GM18873 (cell line): ENCODE measurements around the gene RABAC1.
"Not testable (repeated sequence)": the region's sequence is repeated elsewhere in the genome, so short reads cannot be mapped to it uniquely, and the experiment has no call there.

Experiments used
- ATAC-seq: cut with Tn5 transposase; IDR thresholded peaks from one replicate; pipeline ENCODE4 v1.9.1; 2021; ENCODE audit warnings: mild to moderate bottlenecking, moderate library complexity, moderate number of reproducible peaks; ENCODE audit not compliant: unreplicated experiment, low FRiP score

RABAC1 gene

DNA sequence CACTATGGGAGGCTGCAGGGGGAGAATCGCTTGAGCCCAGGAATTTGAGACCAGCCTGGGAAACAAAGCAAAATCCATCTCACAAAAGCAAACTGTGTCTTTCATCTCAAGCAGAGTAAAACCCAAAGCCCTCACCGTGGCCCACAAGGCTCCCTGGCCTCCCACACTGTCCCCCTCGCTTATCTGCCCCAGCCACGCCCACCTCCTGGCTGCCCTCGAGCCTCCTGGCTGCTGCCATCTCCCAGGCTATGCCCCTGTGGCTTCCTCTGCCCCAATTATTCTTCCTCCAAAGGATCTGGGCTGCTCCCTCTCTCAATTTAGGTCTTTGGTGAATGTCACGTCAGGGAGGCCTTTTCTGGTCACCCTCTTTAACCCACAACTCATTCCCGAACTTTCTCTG lies 3.6 kb downstream of the RABAC1 start:
- no peak for ATAC-seq

DNA sequence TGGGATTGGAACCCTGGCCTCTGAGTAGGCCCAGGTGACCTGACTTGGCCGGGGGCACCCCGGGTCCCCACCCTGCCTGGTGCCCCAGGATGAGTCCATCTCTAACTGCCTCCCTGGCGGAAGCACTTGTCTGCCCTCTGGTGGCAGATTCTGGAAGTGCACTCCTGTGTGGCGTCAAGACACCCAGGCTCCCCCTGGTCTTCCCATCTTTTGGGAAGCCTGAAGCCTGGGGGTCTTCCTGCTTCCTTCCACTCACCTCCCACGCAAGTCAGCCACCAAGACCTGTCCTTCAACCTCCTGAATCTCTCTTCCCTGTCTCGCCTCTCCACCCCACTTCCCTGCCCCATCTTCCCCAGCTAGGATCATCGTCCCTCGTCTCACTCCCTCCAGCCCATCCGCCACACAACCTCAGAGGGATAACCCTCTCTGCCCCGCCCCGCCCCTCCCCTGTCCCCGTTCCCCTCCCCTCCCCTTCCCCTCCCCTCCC lies 7.4 kb downstream of the RABAC1 start:
- no peak for ATAC-seq

DNA sequence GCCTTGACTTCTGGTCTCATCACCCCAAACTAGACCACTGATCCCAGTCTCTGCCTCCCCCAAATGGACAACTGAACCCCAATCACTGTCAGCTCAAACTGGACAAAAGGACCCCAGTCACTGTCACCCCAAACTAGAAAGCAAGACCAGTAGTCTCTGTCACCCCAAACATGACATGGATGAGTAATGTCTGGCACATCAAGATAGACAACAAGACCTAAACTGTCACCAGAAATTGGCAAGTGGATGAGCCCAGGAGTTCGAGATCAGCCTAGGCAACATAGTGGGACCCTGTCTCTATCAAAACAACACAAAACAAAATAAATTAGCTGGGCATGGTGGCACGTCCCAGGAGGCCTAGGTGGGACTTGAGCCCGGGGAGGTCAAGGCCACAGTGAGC lies 12.0 kb downstream of the RABAC1 start:
- no peak for ATAC-seq

DNA sequence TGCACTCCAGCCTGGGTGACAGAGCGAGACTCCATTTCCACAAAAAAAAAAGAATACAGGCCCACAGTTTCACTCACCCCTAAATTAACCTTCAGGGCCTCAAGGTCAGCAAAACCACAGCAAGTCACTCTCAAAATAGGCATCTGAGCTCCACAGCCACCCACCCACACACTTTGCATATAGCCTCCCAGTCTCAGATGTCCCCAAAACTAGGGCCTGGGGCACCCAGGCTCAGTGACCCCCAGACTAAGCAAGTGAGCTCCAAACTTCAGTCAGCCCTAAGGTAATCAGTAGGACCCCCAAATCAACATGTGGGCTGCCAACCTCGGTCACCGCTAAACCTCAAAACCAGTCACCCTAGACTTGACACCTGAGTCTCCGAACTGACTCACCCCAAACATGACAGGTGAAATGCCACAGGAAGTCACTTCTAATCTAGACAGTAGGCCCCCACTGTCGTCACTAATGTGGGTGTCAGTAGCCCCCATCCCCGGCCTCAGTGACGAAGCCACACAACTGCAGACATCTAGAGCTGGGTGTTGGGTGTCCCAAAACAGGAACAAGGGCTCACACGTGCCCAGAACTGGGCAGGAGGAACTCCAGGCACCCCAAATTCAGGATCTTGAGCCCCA lies 13.9 kb downstream of the RABAC1 start:
- ATAC-seq: peak; percentile 68

DNA sequence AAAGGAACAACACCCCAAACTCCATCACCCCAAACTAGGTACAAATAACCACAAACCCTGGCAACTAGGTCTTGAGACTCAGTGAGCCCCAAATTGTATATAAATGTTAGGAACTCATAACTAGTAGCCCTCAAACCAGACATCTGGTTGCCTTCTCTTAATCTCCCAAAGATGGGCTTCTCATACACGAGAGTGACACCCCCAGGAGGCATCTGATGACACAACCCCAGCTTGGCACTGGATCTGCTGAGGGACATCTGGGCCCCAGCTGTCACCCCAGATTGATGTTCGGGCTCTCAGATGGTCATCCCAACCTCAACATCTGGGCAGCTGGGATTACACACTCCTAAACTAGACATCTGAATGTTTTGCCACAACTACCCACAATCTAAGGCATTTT lies 14.8 kb downstream of the RABAC1 start:
- ATAC-seq: no peak

DNA sequence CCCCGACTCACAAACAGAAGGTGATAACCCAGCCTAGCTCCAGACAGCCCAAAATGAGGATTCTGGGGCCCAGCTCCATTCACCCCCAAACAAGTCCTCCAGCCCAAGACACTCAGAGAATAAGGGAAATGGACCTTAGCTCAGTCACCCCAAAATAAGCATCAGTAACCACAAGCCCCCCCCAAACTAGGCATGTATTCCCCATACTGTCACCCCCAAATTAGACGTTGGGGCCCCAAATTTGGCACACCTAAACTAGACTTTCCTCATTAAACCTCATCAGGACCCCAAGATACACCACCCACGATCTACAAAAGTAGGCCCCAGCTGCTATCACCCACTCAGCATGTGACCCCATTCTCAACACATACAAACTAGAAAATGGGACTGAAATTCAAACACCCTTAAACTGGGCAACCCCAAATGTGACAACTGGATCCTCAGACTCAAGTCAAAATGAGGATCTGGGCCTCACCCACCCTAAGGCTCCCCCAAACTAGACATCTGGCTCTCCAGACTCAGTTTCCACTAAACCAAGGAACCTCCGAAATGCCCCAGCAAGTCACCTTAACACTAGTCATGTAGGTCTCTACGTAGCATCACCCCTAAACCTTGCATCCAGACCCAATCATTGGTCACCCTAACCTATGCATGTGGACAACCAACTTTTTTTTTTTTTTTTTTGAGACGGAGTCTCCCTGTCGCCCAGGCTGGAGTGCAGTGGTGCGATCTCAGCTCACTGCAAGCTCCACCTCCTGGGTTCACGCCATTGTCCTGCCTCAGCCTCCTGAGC lies 17.5 kb downstream of the RABAC1 start:
- ATAC-seq: no peak

DNA sequence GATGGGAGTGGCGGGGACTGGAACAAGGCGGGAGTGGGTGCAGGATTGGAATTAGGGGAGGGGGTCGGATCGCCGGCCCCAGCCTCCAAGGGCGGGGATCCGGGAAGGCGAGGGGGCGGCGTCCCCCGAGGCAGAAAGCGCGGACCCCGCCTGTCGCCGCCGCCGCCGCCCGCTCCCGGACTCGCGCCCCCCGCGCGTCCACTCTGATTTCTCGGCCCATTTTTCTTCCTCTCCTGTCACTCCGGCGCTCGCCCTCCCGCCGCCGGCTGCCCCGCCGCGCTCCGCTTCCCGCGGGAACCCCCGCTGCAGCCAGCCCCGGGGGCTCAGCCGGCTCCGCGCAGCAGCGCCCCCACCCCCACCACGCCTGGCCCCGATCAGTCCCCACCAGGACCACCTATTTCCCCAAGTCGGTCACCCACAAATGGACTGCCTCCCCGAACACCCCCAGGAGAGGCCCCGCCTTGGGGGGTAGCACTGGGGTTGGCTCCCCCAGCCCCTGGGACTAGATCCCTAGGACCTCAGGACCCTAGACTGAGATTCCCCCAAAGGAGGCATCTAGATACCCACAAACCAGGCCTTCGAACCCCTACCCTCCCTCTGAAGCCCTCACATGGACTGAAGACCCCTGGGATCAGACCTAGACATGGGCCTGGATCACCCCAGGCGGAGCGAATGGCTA lies 18.3 kb downstream of the RABAC1 start:
- ATAC-seq: no peak

DNA sequence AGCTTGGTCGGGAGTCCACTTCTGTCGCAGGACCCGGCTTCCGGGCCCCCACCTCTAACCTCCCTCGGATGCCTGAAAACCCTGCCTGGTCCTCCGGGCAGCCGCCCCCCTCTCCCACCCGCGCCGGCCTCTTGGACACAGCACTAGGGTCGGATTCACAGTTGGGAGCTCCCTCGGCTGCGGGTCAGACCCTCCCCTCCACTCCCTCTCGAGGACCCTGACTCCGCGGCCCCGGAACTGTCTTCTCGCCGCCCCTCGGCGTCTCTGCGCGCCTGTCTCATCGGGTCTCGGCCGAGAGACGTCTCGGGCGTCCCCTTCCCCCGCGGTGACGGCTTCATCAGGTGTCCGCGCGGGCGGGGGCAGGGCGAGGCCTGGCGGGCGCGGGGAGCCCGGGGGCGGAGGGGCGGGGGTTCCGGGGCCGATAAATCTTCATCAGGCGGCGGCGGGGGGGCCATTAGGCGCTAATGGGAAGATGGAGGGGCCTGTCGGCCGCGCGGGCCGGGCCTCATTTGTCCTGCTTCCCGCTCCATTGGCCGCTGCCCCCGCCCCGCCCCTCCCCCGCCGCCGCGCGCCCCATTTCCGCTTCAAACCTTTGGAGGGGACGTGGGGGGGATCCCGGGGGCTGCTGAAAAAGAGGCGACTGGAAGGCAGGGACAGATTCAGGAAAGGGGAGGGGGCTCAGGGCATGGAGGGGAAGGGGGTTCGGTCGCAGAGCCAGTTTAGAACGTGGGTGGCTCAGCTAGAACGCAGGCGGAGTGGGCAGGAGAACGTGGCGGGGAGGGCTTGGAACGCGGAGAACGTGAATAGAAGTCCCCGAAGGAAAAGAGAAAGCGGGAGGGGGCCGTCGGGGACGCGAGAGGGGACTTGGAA lies 19.0 kb downstream of the RABAC1 start:
- no peak for ATAC-seq

DNA sequence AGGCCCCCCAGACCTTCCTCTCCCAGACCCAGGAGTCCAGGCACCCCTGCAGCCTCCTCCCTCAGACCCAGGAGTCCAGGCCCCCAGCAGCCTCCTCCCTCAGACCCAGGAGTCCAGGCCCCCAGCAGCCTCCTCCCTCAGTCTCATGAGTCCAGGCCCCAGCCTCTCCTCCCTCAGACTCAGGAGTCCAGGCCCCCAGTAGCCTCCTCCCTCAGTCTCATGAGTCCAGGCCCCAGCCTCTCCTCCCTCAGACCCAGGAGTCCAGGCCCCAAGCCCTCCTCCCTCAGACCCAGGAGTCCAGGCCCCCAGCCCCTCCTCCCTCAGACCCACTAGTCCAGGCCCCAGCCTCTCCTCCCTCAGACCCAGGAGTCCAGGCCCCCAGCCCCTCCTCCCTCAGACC lies 19.9 kb downstream of the RABAC1 start:
- ATAC-seq: not testable (repeated sequence)

DNA sequence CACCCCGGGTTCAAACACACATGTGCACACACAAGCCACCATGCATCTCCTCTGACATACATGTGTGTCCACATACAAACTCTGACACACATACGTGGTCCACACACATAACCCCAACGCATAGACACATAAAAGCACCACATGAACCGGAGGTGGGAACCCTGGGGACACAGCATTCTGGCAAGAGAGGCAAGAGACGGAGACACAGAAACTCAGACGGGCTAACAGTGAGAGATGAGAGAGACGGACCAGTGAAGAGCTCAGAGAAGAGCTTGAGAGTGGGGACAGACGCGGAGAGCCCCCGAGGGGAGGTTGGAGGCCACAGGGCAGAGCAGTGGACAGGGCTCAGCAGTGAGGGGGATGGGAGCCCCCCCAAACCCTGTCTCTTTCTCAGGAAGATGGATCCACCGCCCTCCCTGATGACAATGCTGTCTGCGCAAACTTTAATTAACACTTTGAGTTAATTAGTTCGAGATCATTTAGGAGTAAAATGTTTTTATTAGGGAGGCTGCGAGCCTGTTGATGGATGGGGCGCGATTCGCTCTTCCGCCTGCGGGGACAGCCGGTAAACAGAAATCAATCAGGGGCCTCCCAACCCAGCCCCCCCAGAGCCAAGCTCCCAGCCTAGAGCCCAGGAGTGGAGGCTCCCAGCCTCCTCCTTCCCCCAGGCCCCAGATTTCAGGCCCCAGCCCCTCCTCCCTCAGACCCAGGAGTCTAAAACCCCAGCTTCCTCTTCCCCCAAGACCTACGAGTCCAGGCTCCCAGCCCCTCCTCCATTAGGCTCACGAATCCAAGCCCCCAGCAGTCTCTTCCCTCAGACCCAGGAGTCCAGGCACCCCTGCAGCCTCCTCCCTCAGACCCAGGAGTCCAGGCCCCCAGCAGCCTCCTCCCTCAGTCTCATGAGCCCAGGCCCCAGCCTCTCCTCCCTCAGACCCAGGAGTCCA lies 21.3 kb downstream of the RABAC1 start:
- no peak for ATAC-seq

DNA sequence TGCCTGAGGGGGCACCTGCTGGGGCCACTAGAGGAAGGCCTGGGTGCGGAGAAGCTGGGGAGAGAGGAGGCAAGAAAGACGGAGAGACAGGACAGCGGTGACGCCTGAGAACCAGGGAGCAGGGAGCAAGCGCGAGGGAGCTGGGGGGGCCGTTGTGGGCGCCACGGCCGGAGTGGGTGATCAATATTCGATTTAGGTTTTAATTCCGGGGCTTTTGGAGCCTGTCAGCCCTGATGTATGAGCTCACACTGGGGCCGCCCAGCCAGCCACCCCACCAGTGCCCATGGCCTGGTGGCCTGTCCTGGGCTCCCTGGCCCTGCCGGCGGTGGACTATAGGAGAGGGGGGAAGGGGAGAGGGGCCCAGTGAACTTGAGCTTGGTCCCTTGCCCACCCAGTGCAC lies 22.2 kb downstream of the RABAC1 start:
- ATAC-seq: no peak

DNA sequence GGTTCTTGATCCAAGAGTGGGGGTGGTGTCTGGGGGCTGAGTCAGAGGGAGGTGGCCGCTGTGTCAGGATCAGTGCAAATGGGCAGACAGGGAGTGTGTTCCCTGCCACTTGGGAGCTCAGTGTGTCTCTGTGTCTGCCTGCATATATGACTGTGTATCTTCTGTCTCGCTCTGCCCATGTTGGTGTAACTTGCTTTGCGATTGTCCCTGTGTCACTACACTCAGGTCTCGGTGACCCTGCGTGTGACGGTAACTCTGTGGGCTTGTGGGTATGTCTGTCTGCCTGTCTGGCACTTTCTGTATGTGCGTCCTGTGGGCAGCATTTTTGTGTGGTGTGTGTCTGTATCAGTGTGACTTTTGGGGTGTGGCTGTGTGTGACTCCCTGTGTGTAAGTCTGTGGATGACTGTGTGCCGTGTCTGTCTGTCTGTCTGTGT lies 22.7 kb downstream of the RABAC1 start:
- no peak for ATAC-seq

DNA sequence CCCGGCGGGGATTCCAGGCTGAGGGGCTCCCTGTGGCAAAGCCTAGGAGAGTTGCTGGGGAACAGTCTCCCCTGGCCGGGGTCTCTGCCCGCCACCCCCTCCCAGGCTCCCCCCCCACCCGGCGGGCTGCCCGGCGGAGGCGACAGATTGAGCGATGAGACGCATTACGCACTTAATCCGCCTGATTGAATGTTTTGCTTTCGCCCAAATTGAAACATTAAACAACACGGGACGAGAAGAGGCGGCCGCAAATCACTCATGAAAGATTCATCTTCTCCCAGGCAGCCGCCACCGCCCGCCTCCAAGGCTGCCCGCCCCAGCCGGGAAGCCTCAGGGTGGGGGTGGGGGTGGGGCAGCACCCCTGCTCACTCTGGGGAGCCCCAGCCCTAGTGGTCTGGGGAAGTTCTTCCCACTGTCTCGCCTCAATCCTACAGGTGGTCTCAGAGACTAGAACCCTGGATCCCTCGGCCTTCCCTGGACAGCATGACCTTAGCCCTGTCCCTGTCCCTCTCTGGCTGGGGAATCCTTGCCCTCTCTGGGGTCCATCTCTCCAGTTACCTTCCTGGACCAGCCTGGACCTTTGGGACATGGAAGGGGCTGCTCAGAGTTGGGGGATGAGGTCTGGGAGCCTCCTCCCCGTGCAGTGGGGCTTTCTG lies 23.2 kb downstream of the RABAC1 start:
- no peak for ATAC-seq

DNA sequence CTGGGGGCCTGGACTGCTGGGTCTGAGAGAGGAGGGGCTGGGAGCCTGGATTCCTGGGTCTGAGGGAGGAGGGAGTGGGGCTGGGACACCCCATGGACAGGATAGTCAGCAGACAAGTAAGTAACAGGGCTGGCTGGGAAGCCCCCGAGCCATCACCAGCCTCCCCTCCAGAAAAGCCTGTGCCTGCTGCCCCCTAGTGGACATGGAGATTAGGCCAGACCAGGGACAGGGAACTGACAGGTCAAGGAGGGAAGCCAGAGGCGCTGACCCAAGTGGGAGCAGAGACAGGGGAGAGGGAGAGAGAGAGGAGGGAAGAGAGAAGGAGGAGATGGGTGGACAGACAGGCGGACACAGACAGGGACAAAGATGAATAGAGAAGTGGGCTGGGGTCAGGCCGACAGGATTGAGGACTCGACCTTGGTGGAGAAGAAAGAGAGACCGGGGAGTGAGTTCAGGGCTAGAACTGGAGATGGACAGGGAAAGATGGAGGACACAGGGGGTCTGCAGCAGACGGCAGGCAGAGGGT lies 24.2 kb downstream of the RABAC1 start:
- no peak for ATAC-seq

DNA sequence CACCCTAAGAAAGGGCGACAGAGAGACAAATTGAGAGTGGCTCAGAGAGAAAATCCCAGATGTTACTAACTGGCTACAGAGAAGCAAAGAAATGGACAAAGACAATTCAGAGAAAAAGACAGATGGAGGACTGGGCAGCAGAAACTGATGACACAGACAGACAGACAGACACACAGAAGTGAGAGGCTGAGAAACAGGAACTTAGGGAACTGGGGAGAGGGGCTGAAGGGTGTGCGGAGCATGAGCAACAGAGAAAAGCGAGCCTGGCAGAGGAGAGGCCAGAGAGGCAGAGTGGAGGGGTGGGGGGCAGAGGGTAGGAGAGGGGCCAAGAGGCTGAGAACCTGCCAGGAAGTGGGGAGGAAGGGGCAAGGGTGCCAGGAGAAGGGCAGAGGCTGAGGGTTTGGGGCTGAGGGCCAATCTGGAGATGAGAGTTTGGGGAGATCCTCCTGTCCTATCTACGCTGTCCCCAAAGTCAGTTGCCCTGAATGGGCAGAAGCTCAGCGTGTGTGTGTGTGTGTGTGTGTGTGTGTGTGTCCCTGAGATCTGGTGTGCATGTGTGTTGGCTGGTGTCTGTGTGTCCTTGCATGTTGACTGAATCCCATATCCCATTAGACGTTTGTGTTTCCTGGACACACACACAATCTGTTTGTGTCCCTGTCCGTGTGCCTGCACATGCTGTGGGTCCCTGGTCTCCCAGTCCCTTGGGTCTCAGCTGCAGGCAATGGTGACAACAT lies 25.3 kb downstream of the RABAC1 start:
- no peak for ATAC-seq

DNA sequence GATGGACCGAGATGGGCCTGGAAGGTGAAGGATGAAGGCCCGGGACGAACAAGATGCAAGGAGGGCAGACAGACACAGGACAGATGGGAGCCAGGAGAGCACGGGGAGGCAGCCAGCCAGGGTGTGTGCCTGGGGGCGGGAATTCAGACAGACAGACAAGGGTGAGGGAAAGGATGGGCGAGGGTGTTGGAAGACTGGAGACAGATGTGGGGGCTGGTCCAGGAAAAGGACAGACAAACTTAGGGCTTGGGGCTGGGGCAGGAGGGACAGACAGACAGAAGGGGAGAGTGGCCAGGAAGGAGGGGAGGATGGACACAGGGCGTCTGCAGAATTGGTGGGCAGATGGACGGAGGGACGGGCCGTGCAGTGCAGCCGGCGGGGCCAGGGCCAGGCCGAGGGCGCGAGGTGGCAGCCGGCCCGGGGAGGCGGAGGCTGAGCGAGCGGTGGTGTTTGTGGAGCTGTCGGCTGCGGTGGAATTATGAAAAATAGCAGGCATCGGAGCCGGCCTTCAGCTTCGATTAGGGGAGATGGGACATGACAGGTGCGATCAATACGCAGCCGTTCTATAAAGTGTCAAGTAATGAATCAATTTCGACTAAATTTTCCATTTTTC lies 26.3 kb downstream of the RABAC1 start:
- ATAC-seq: no peak

DNA sequence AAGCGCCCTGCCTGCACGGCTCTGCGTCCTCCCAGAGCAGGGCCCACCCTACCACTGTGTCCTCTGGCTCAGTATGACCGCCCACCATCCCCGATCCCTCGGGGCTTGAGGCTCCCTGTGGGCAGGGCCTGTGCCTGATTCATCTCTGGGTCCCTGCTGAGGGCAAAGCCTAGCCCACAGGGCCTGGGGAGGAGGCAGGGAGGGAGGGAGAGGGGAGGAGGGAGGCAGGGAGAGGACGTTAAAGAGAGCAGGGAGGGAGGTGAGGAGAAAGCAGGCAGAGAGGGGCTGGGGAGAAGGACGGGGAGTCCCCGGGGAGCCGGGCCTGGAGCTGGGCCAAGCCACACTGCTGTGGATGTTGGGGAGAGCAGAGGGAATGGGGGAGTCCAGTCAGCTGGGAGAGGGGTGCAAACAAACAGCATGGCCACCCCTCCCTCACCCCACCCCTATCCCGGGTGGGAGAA lies 26.8 kb downstream of the RABAC1 start:
- no peak for ATAC-seq
